PFSK-1 (cell line): Measurements from ENCODE around the gene MICU1.

ENCODE experiments used
- FOXP2 ChIP-seq: optimal IDR thresholded peaks from 2 replicates; pipeline ENCODE3; 2011; ENCODE audit warnings: borderline replicate concordance, control low read depth, inconsistent platforms; ENCODE audit not compliant: insufficient read depth; ENCODE audit errors: extremely low read length, extremely low read depth
- POLR2AphosphoS5 ChIP-seq: IDR thresholded peaks from 2 replicates; pipeline ENCODE4 v1.6.1; 2012; ENCODE audit warnings: low read depth, mild to moderate bottlenecking, control low read depth, low read length, moderate library complexity
- REST ChIP-seq, 2 experiments: IDR thresholded peaks; 2 replicates each; pipeline versions ENCODE4 v1.6.1 to v1.8.0; 2011 to 2012; ENCODE audit warnings: low read depth in 2 of 2, low read length in 2 of 2, control low read depth in 1 of 2, inconsistent platforms in 1 of 2, mild to moderate bottlenecking in 1 of 2, moderate library complexity in 1 of 2; ENCODE audit not compliant: insufficient read depth in 1 of 2
- SIN3A ChIP-seq: IDR thresholded peaks from 2 replicates; pipeline ENCODE4 v1.6.1; 2012; ENCODE audit warnings: mild to moderate bottlenecking, low read length, moderate library complexity, borderline replicate concordance; ENCODE audit not compliant: insufficient read depth
- TAF1 ChIP-seq: IDR thresholded peaks from 2 replicates; pipeline ENCODE4 v1.6.1; 2012; ENCODE audit warnings: low read length, control low read depth, borderline replicate concordance; ENCODE audit not compliant: insufficient read depth

MICU1 gene

GRCh38 chr10:72545546-72545945 is 80.3 kb downstream of the MICU1 start:
- TF ChIP-seq SIN3A (no peak), FOXP2 (no peak), POLR2AphosphoS5 (no peak), TAF1 (no peak), REST (IDR thresholded peaks at IDR 0.05; ENCODE audit: insufficient read depth in 1 of 2, low read depth in 2 of 2, low read length in 2 of 2) (no peak)

- TF ChIP-seq POLR2AphosphoS5: no peak
- no peak for TF ChIP-seq REST (IDR thresholded peaks at IDR 0.05; ENCODE audit: insufficient read depth in 1 of 2, low read depth in 2 of 2, low read length in 2 of 2)
- TF ChIP-seq TAF1: no peak
- no peak for TF ChIP-seq FOXP2
- no peak for TF ChIP-seq SIN3A
Measured at GRCh38 chr10:72542396-72542815, 83.5 kb downstream of the MICU1 start.

GRCh38 chr10:72541337-72541736 is 84.5 kb downstream of the MICU1 start:
- TF ChIP-seq SIN3A (no peak), TAF1 (no peak), POLR2AphosphoS5 (no peak), REST (IDR thresholded peaks at IDR 0.05; ENCODE audit: insufficient read depth in 1 of 2, low read depth in 2 of 2, low read length in 2 of 2) (no peak), FOXP2 (no peak)

- no peak for TF ChIP-seq FOXP2
- no peak for TF ChIP-seq TAF1
- TF ChIP-seq REST (IDR thresholded peaks at IDR 0.05; ENCODE audit: insufficient read depth in 1 of 2, low read depth in 2 of 2, low read length in 2 of 2): no peak
- TF ChIP-seq POLR2AphosphoS5: no peak
- TF ChIP-seq SIN3A: no peak
Measured at GRCh38 chr10:72540193-72540807, 85.6 kb downstream of the MICU1 start.

GRCh38 chr10:72539137-72539536 is 86.7 kb downstream of the MICU1 start:
- no peak for TF ChIP-seq FOXP2
- no peak for TF ChIP-seq TAF1
- no peak for TF ChIP-seq POLR2AphosphoS5
